ENCODE results near the gene USP6NL.

USP6NL gene

DNA sequence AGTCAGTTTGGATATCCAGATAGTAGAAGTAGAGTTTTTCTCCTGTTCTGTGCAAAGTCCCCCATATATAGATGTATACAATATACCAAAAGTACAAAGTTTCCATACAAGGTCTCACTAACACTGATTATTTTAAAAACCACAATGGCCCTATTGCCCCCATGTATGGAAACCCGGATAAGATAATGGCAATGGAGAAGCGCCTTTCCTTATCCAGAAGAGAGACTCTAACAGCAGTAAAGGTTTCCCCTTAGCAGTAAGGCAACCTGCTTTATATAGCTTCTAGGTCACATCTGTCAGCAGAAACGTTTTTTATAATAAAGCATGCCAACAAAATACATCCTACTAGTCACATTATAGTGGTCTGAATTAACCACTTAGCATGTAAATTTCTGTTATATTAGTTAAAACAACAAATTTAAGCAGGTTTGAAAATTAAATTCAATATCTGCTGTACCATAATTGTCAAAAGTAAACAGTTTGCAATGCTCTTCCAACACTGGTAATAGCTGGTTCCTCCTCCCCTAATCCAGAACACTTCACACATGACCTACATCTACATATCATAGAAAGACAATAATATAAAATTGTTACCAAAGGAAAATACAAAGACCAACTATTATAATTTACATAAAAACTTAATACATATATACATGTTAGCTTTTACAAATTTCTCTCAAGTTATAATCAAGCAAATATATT, 22.4 kb downstream of the USP6NL start:
- no peak for DNase-seq

DNA sequence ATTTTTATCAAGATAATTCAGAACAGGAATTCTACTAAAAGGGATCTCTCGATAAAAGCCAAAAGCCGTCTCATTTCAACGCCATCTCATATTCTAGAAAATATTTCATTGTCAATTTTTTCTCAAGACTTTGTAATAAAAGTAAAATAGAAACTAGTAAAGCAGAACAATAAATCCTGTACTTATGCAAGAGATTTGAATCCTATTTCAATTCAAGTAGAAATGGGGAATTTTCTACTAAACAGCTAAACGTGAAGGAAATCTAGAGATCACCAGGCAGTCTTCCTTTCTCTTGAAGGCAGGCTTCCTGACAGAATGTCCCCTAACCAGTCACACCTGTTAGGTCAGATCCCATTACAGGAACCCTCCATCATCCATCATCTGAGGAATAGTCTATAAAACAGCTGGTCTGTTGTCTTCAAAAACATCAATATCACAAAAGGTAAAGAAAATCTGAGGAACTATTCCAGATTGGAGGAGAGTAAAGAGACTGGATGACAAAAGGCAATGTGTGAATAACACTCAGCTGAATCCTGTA, 23.7 kb downstream of the USP6NL start:
- DNase-seq, result no peak

DNA sequence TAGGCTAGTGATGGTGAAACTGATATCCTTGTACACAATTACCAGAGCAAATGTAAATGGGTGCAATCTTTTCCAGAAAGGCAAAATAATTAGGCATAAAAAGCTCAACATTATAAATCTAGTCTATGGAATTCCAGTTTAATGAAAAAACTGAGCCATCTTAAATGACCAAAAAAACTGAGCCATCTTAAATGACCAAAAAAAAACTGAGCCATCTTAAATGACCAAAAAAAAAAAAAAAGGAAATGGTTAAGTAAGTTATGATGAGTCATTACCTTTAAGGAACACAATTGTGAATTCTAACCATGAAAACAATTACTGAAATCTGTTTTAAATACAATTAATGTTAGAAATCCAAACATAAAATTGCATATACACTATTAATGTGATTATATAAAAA, 25.3 kb downstream of the USP6NL start:
- DNase-seq, result no peak

DNA sequence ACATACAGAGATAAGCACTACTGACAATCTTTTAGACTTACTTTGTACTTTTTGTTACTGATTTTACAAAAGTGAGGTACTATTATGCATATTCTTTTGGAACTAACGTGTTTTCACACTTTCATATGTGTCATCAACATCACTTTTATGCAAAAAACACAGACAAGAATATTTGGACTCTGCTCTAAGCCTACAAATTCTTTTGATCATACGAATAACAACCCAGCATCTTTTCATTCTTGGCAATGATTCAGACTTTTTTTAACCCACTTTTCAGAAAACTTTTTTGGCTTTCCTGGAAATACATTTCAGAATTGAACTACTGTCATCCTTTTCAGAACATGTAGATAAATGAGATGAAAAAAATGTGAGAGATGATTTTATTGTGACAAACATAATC, 30.2 kb downstream of the USP6NL start:
- no peak for DNase-seq

DNA sequence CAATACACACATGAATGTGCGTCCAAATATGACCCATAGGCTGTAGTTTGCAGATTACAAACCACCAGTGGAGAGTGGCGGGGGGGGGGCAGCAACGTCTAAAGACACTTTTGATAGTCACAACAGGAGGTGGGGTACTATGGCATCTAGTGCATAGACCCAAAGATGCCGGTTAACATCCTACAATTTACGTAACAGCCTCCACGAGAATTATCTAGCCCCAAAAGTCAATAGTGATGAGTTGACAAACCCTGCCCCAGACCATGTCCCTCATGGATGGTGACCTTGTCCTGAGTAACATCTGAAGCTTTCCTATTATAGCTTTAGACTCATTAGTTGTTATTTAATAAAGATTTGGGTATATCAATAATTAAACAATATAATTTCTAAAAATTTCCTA, 31.6 kb downstream of the USP6NL start:
- no peak for DNase-seq

DNA sequence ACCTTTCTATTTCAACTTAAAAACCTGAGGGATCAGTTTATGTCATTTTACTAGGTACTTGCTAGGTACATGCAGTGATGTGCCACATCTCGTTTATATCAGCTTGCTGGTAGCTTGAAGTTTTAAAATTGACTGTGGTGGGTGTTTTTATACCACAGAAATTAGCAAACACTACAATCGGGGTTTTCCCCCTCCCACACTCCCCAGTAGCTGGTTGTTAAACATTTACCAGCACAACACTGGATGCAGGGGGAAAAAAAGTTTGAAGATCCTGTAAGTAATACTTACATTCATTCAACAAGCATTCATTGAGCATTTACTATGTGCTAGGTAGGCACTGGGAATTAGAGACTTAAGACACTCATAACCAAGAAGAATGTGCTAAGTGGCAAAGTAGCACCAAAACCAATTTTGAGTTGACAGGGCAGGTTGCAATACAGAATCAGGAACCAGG, 32.6 kb downstream of the USP6NL start:
- DNase-seq, result no peak

DNA sequence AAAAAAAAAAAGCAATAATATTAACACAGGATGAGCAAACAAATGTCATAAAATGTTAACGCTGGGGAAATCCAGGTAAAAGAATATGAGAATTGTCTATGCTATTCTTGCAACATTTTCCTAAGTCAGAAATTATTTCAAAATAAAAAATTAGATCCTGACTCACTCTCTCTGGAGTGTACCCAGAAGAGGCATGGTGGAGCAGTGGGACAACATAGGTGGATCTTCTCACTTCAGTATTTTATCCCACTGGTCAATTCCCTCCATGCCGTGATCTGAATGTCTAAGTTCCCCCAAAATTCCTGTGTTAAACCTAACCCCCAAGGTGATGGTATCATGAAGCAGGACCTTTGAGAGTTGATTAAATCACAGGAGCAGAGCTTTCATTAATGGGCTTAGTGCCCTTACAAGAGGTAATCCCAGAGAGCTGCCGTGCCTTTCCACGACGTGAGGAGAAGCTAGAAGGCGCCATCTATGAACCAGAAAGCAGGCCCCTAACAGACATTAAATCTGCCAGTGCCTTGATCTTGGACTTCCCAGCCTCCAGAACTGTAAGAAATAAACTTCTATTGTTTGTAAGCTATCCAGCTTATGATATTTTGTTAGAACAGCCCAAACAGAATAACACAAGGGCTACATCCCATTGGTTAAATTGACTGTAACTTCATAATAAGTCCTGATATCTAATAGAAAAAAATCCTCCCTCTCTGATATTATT, 35.2 kb downstream of the USP6NL start:
- DNase-seq, result no peak

DNA sequence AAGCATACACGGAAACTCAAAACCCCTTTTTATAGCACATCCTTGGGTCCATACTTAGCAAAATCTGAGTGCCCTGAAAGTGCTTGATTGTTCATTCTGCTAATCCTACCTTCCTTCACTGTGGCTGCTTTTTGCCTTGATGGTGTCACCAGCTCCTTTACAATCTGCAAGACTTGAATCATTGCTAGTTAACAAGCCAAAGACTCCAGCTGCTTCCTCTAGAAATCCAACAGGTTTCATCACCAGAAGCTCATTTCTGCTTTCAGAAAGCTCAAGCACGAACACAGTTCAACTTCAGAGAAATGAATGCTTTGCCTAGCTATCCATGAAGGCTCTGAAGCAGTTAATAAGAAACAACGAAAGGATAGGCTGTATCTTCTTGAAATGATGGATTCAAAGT, 38.0 kb downstream of the USP6NL start:
- no peak for DNase-seq

DNA sequence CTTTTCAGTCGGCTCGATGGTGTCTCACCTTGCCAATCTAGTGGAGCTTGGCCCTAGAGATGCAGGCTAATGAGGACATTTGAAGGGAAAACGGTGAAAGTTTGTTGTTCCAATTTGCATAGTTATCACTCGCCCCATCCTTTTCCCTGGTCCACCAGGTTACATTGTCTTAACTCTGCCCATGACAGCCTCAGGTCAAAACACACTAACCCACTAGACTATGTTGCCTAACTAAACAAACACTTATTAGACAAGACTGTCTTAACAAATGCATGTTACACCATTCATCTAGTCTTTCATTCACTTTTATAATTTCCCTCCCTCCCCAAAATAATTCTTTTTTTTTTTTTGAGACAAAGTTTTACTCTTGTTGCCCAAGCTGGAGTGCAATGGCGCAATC, 40.7 kb downstream of the USP6NL start:
- no peak for DNase-seq

DNA sequence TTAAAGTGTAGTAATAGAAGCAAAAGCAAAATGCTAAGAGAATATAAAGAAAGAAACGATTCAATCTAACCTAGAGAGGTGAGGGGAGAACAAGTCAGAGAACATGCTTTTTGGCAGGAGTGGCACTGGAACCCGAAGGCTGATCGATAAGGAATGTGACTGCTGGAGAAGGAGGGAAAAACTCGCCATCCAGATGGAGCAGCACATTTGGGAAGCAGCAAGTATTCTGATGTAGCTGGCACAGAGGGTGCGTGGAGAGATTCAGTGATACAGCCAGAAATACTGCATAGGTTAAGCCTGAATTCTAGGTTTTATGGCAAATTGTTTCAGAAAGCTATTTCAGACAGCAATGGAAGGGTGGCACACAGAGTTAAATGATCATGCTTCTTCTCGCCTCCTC, 42.0 kb downstream of the USP6NL start:
- no peak for DNase-seq

DNA sequence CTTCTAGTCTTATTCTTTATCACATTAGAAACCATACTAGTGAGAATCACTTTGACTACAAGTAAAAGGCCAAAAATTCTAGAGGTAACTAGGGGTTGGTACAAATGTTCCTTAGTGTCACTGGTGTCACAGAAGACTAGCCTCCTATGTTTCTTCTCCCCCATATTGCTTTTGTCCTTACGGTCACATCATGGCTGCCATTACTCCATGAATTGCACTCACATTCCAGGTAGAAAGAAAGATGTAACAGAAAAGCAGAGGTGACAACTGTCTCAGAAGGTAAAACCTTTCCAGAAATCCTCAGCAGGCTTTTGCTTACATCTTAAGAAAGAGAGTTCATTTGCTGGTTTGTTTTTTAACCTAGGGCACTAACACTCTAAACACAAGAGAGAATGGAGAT, 42.9 kb downstream of the USP6NL start:
- no peak for DNase-seq

DNA sequence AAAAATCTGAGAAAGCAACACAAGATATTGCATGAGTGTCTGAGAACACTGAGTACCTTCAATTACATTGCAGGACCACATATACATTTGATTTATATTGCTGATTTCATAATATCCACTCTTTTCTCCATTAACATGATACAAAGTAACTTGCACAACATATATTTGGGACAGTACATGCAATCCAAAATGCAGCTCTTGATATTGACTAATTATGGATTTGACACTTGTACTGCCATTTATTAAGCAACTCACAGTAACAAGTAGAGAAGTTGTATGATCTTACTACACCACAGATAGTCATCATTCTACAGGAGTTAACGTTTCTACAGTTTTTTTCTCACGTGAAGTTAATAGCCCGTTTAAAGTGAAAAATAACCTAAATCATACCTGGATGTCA, 46.7 kb downstream of the USP6NL start:
- DNase-seq, result no peak

DNA sequence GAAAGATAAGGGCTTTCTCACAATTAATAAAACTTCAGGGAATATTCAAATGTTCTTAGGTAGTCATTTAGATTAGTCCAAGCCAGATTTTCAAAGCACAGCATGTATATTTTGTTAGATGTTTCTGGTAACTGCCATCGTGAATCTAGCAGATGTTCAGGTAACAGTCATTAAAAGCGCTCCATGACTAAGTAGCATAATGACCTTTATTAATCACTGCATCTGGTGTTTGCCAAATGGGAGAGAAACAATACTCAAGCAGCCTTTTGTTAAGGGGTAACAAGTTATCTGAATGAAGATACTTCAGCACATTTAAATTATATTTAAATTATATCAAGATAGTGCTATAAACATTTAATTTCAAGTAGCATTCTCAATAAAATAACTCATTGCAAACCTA, 47.5 kb downstream of the USP6NL start:
- no peak for DNase-seq

DNA sequence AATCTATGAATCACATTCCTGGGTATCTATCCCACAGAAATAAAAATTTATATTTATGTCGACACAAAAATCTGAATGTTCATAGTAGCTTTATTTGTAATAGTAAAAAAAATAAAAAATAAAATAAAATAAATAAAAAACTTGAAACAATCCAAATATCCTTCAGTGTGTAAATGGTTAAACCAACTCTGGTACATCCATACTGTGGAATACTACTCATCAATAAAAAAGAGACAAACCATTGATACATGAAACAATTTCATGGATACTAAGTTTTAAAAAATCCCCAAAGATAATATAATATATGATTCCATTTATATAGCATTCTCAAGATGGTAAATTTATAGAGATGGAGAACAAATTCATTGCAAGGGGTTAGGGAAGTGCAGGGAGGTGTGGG, 48.6 kb downstream of the USP6NL start:
- no peak for DNase-seq

DNA sequence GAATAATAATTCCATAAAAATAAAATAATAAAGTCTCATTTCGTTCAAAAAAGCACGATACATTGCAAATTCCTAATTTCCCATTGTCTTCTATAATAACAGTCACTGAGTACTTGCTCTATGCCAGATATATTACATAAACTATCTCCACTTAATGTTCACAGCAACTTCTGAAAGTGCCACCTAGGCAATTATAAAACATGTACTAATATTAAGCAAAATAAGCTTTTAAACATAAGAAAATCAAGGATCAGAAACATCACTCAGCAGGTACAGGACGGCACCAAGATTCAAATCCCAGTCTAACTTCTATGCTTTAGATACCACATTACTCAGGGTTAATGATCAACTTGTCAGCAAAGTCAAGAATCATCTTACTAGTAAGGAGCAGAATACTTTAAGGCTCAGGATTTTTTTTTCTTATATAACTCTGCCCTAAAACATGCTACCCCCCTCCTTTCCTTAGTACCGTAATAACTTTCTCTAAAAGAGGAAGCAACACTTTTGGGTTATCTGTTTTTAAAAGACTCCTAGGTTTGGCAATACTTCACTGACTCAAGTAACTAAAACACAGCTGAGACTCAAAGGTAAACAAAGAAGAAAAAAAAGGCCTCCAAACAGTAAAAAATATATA, 51.3 kb downstream of the USP6NL start:
- DNase-seq, result no peak

DNA sequence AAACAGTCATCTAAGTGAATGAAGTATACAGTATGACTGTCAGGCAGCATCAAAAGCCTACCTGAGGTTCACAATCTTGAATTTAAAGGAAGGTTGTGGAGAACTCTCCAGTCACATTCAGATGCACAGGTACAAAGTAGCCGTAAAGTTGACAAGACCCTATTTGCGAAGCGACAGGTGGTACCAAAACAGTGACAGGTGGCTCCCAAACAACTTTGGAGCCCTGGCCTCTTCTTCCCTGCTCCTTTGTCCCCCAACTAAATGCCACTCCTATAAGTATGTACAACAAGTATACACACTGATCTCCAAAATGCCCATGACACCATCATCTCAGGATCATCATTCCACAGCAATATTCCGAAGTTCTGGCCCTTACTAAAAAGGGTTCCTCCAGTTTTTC, 53.5 kb downstream of the USP6NL start:
- no peak for DNase-seq

DNA sequence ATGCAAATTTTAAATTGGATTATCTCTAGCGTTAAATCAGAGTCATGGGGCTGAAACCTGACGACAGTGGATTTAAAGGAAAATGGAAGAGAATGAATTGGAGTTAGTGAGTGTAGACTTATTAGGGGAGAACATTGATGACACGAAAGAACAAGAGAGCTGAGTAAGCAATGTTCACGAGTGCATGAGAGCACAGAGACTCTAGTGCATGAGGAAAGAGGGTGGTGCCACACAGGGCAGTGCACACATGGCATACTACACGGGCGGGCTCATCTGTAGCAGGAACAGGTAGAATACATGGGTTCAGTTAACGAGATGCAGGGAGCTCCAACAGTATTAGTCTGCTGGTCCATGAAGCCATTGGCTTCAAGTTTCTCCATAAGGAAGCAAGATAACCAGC, 53.9 kb downstream of the USP6NL start:
- DNase-seq, result no peak

DNA sequence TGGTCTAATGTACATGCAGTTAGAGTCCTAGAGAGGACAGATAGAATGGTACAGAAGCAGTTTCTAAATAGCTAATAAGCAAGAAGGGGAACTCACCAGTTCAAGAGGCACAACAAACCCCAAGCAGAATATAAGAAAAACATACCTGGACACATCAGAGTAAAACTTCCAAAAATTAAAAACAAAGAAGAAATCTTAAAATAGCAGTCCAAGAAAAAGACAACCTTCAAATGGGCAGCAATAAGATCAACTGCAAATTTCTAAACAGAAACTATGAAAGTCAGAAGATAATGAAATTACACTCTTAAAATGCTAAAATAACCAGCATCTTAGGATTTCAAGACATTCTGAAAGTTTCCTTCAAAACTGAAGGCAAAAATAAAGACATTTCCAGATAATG, 55.9 kb downstream of the USP6NL start:
- no peak for DNase-seq

DNA sequence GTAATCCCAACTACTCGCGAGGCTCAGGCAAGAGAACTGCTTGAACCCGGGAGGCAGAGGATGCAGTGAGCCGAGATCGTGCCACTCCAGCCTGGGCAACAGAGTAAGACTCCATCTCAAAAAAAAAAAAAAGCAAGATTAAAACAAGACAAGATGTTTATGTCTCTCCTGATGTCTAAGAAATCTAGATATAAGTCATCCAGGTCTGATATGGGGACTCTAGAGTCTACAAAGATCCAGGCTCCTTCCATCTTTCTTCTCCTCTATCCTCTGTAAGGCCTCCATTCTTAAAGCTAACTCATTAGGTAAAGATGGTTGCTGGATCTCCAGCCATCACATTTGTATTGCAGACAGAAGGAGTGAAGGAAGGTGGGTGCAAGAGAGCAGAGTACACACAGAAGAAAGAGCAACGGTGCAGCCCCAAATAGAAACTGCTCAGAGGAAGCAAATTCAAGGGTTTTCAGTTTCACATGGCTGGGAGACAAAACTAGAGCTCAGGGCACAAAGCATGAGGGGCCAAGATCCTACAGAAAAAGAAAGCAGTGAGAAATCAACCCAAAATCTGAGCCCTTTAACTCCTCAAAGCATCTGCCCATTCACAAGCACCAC, 57.6 kb downstream of the USP6NL start:
- no peak for DNase-seq

DNA sequence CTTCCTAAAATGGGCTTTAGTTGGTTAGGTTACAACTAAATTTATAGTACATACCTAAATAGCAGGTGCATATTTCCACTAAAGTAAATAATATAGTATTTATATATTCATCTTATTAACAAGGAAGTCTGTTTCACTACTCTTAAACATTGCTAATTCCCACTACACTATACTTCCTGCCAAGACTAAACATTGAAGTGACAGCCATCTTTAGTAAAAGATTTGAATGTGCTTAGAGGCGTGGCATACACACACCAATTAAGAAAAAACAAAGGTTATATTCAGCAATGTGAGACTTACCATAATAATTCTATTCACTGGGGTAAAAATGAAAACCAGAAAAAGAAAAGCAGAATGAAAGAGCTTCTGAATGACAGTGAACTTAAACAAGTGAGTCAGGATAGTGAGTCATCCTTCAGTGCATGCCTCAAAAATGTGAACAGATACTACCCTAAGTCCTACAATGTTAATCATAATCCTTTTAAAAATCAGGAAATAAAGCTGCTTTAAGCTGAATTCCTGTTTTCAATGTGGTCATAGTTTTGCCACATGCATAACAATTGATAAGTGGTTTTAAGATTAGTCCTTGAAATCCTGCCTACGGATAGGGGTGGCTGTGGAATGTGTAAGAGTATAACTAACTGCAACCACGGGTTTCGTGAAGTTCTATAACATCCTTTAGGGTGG, 59.4 kb downstream of the USP6NL start:
- no peak for DNase-seq

DNA sequence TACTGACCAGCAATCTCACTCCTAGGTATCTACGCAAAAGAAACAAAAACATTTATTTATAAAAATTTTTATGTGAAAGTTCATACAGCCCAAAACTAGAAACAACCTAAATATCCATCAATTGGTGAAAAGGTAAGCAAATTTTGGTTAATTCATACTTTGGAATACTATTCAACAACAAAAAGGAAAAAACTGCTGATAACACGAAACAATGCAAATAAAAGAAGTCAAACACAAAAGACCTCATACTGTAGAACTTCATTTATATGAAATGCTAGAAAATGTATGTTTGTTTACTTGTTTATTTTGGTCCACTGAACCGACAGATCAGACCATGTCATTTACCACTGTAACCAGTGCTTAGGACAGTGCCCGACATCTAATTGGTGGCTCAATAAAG, 60.3 kb downstream of the USP6NL start:
- DNase-seq, result no peak

DNA sequence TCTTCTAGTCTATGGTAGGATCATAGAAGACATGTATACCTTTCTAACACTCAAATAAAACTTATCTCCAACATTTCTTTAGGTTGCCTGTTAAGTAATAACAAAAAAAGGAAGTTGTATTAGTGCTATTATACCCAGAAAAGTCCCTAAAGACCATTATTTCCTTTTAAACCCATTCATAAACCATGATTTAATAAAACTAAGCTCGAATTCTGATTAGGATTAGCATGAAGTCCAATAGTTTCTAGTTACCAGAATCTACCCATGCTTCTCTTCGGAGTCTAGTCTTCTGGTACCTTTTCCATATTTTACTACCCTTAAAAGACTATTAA, 62.7 kb downstream of the USP6NL start:
- no peak for DNase-seq

DNA sequence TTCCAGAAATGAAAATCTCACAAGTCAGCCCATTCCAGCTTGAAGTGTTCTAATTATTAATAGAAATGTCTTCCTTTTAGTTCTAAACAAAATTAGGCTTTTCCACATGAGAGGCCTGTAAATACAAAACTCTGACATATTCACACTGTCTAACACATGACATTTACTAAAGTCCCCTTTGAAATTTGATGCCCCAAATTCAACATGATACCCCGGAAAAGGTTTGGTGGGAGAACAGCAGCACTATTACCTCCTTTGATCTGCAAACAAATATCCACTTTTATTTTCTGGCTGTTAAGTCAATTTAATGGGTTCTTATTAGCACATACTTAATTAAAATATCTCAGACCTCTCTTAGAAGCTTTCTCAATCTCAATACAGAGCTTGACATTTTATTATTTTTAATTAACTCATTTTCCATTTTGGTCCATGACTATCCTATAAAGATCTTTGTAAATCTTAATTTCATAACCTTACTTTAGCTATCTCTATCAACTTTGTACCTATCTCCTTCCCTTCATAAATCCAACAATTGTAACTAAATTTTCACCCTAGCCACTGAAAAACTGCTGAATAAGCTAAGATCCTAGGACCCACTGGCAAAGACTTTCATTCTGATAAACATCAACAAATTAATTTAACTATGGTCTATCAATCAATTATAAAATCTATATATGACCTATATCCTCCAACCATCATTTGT, 63.2 kb downstream of the USP6NL start:
- DNase-seq, result no peak

Data from islet precursor cell (in vitro differentiated cells).